Measurements from ENCODE around the gene MTHFD2L. TPM values are rescaled to one million over a fixed set of nuclear protein-coding genes. Genes with fewer than 3 reads are reported as not detected.
A peak's percentile ranks its signal among the peaks of the same experiment; 100 is the strongest.

MTHFD2L gene
- total RNA-seq, 1 experiment from 2014 or later: 34.0 TPM

DNA sequence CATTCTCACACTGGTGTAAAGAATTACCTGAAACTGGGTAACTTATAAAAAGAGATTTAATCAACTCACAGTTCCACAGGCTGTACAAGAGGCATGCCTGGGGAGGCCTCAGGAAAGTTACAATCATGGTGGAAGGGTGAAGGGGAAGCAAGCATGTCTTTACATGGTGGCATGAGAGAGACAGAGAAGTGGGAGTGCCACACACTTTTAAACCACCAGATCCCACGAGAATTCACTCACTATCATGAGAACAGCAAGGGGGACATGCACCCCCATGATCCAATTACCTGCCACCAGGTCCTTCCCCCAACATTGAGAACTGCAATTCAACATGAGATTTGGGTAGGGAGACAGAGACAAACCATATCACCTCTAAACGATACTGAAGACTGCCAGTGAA lies 173.3 kb downstream of the MTHFD2L start:
- Histone ChIP-seq H3K36me3 (ENCODE audit: low read depth, low read length) (peaks cover 6% of the 10 kb centered on the region; the same call in 1 of the 2 replicates), H4K20me1 (ENCODE audit: low read length) (no peaks in the 10 kb centered on the region), H3K9ac (ENCODE audit: low read length) (peak overlapping the region; percentile 91), H3K9me3 (ENCODE audit: low read length) (no peaks in the 10 kb centered on the region), H3K27me3 (ENCODE audit: low read length) (no peaks in the 10 kb centered on the region), H3K79me2 (ENCODE audit: low read length) (no peaks in the 10 kb centered on the region), H3K4me2 (ENCODE audit: low read length) (no peak overlapping the region), H3K4me3 (ENCODE audit: low read length) (no peak overlapping the region), H2AFZ (ENCODE audit: low read length) (no peak overlapping the region), H3K4me1 (ENCODE audit: insufficient read depth, low read length) (peaks cover 43% of the 10 kb centered on the region), H3F3A (ENCODE audit: low read length, unreplicated experiment) (peaks cover 7% of the 10 kb centered on the region), H3K9me2 (replicated peaks; ENCODE audit: low read length) (no peaks in the 10 kb centered on the region), H3K27ac (ENCODE audit: low read length) (peak overlapping the region; percentile 99)
- DNase-seq (no peak), ATAC-seq (no peak)
- no peak for TF ChIP-seq EZH2phosphoT487 (IDR thresholded peaks at IDR 0.05; ENCODE audit: borderline replicate concordance, low read length)
- TF ChIP-seq, protein P1, sequence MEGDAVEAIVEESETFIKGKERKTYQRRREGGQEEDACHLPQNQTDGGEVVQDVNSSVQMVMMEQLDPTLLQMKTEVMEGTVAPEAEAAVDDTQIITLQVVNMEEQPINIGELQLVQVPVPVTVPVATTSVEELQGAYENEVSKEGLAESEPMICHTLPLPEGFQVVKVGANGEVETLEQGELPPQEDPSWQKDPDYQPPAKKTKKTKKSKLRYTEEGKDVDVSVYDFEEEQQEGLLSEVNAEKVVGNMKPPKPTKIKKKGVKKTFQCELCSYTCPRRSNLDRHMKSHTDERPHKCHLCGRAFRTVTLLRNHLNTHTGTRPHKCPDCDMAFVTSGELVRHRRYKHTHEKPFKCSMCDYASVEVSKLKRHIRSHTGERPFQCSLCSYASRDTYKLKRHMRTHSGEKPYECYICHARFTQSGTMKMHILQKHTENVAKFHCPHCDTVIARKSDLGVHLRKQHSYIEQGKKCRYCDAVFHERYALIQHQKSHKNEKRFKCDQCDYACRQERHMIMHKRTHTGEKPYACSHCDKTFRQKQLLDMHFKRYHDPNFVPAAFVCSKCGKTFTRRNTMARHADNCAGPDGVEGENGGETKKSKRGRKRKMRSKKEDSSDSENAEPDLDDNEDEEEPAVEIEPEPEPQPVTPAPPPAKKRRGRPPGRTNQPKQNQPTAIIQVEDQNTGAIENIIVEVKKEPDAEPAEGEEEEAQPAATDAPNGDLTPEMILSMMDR (conservative IDR thresholded peaks at IDR 0.05; ENCODE audit: low read depth, low read length): no peak
- no peak for TF ChIP-seq EZH2 (IDR thresholded peaks at IDR 0.05; ENCODE audit: low read length, unreplicated experiment)
- ChIA-PET POLR2A (ENCODE audit: unreplicated experiment) (no interaction called here), CTCF (no interaction called here)
- intact Hi-C loops (cut with micrococcal nuclease): no loop called here
- no TSS peak for BruUV-seq (replicated peaks)

DNA sequence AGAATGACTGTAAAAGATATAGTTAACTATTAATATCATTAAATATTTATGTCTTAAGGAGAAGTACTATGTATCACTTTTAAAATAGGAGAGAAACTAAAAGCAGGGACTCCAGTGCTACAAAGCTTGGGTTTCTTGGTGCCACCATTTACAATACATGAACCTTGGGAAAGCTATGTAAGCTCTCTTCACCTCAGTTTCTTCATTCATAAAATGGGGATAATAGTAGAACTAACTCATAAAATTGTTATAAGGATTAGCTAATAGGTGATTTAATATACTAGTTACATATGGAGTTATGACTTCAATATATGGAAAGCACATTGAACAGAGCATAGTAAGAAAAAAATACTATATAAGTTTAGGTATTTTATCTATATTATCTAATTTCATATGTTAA lies 174.0 kb downstream of the MTHFD2L start:
- Histone ChIP-seq H3K79me2 (ENCODE audit: low read length) (no peaks in the 10 kb centered on the region), H3K36me3 (ENCODE audit: low read depth, low read length) (peaks cover 6% of the 10 kb centered on the region; the same call in 1 of the 2 replicates), H3K27ac (ENCODE audit: low read length) (no peak overlapping the region), H3K4me1 (ENCODE audit: insufficient read depth, low read length) (peaks cover 37% of the 10 kb centered on the region), H3K9me2 (replicated peaks; ENCODE audit: low read length) (no peaks in the 10 kb centered on the region), H3K4me2 (ENCODE audit: low read length) (no peak overlapping the region), H2AFZ (ENCODE audit: low read length) (no peak overlapping the region), H3F3A (ENCODE audit: low read length, unreplicated experiment) (peaks cover 4% of the 10 kb centered on the region), H3K9me3 (ENCODE audit: low read length) (no peaks in the 10 kb centered on the region), H3K27me3 (ENCODE audit: low read length) (no peaks in the 10 kb centered on the region), H3K9ac (ENCODE audit: low read length) (no peak overlapping the region), H3K4me3 (ENCODE audit: low read length) (no peak overlapping the region), H4K20me1 (ENCODE audit: low read length) (no peaks in the 10 kb centered on the region)
- POLR2A ChIA-PET (ENCODE audit: unreplicated experiment): no interaction called here
- no peak for ATAC-seq
- intact Hi-C loops (cut with micrococcal nuclease): no loop called here
- no TSS peak for BruUV-seq (replicated peaks)
- DNase-seq: no peak
- CTCF ChIA-PET: no interaction called here
- TF ChIP-seq, protein P1 (conservative IDR thresholded peaks at IDR 0.05; ENCODE audit: low read depth, low read length): no peak
- TF ChIP-seq EZH2 (IDR thresholded peaks at IDR 0.05; ENCODE audit: low read length, unreplicated experiment): no peak
- TF ChIP-seq EZH2phosphoT487 (IDR thresholded peaks at IDR 0.05; ENCODE audit: borderline replicate concordance, low read length): no peak

DNA sequence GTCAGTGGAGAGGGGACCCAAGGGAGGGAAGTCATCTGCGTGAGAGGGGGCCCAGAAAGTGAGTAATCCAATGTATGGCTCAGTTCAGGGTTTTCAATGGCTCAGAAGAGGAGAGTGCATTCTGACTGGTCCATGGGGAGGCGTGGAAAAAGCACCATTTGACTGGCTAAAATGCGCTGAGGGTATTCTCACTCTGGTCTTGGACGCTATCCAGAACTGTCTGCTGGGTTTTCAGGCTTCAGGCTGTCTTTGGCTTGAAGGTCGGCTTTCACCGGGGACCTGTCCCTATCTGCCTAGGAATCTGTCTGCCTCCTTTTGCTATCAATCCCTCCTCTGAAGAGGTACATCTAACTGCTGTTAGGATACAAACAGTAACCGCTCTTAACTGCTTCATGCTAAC lies 176.7 kb downstream of the MTHFD2L start:
- Histone ChIP-seq H3K9ac (ENCODE audit: low read length) (no peak overlapping the region), H3K36me3 (ENCODE audit: low read depth, low read length) (peaks cover 6% of the 10 kb centered on the region; the same call in 1 of the 2 replicates), H3K9me3 (ENCODE audit: low read length) (no peaks in the 10 kb centered on the region), H3K4me2 (ENCODE audit: low read length) (no peak overlapping the region), H4K20me1 (ENCODE audit: low read length) (no peaks in the 10 kb centered on the region), H3K27ac (ENCODE audit: low read length) (no peak overlapping the region), H3K4me1 (ENCODE audit: insufficient read depth, low read length) (peaks cover 26% of the 10 kb centered on the region), H3K4me3 (ENCODE audit: low read length) (no peak overlapping the region), H2AFZ (ENCODE audit: low read length) (no peak overlapping the region), H3K9me2 (replicated peaks; ENCODE audit: low read length) (no peaks in the 10 kb centered on the region), H3K79me2 (ENCODE audit: low read length) (no peaks in the 10 kb centered on the region), H3F3A (ENCODE audit: low read length, unreplicated experiment) (peaks cover under 1% of the 10 kb centered on the region), H3K27me3 (ENCODE audit: low read length) (no peaks in the 10 kb centered on the region)
- TF ChIP-seq, protein P1 (conservative IDR thresholded peaks at IDR 0.05; ENCODE audit: low read depth, low read length): no peak
- TF ChIP-seq EZH2phosphoT487 (IDR thresholded peaks at IDR 0.05; ENCODE audit: borderline replicate concordance, low read length) (no peak), EZH2 (IDR thresholded peaks at IDR 0.05; ENCODE audit: low read length, unreplicated experiment) (no peak)
- POLR2A ChIA-PET (ENCODE audit: unreplicated experiment): no interaction called here
- DNase-seq (no peak), ATAC-seq (no peak)
- CTCF ChIA-PET: no interaction called here
- intact Hi-C loops (cut with micrococcal nuclease): no loop called here
- BruUV-seq (replicated peaks): no TSS peak

Data from PC-3 (cell line).